SH-SY5Y (cell line): ENCODE results near the gene S100A14.

Experiments used
- GATA2 ChIP-seq: IDR thresholded peaks from 2 replicates; pipeline ENCODE4 v1.6.1; 2011; ENCODE audit warnings: mild to moderate bottlenecking, low read depth, low read length
- GATA3 ChIP-seq: IDR thresholded peaks from 2 replicates; pipeline ENCODE4 v1.6.1; 2011; ENCODE audit warnings: low read depth, mild to moderate bottlenecking, low read length, moderate library complexity

DNA sequence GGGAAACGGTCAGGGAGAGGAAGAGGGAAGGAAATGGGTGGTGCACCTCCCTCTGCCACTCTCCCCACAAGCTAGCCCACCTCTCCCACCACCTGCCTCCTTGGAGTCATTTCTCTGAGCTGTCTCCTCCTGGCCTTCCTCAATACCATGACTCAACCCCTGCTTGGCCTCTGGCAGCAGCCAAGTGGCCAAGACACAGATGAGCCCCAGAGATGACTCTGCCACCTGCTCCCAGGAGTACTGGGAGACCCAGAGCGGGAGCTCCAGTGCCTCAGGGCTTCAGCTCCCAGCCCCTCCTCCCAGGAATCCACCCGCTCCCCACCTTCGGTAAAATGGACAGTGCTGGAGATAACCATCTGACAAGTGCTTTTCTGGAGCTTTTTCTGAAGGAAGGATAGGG is 5.8 kb downstream of the S100A14 start:
- TF ChIP-seq GATA3 (no peak), GATA2 (peak; percentile 22; the same call in 1 of the 2 replicates)
